Measurements from ENCODE around the gene KLHL42.
A peak's percentile ranks its signal among the peaks of the same experiment; 100 is the strongest.

The KLHL42 gene

DNA sequence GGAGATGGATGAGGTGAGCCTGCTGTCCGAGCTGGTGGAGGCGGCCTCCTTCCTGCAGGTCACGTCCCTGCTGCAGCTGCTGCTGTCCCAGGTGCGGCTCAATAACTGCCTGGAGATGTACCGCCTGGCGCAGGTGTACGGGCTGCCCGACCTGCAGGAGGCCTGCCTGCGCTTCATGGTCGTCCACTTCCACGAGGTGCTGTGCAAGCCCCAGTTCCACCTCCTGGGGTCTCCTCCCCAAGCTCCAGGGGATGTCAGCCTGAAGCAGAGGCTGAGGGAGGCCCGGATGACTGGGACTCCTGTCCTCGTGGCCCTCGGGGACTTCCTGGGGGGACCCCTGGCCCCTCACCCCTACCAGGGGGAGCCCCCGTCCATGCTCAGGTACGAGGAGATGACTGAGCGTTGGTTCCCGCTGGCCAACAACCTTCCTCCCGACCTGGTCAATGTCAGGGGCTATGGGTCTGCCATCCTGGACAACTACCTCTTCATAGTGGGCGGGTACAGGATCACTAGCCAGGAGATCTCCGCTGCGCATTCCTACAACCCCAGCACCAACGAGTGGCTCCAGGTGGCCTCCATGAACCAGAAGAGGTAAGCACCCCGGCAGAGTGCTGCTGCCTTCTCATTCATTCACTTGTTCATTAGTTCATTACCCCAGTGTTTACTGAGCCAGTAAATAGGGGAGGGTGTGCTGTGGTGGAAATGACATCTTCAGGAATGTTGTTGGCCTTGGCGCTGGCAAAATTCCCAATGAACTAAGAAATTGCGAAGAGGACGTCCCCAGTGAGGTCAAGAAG is 777 bp downstream of the KLHL42 start:
- peak; percentile 16 for DNase-seq

GRCh38 chr12:27781680-27782079 is 1.6 kb downstream of the KLHL42 start:
- DNase-seq = no peak

DNA sequence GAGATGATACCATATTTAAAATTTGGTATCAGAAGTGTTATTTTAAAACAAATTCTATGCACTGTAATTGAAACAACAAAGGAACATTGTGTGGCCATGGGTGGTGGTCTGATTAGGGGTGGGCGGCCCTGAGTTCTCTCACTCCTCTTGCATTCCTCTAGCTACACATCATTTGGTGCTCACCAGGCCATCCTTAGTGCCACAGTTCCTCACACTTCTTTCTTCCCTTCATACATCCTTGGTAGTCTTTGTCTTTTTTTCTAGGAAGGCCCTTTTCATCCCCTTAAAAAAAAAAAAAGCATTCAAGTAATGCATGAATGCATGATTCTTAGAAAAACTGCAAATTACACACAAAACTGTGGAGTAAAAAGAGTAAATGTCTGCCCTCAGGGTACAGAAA is 2.4 kb downstream of the KLHL42 start:
- no peak for DNase-seq

DNA sequence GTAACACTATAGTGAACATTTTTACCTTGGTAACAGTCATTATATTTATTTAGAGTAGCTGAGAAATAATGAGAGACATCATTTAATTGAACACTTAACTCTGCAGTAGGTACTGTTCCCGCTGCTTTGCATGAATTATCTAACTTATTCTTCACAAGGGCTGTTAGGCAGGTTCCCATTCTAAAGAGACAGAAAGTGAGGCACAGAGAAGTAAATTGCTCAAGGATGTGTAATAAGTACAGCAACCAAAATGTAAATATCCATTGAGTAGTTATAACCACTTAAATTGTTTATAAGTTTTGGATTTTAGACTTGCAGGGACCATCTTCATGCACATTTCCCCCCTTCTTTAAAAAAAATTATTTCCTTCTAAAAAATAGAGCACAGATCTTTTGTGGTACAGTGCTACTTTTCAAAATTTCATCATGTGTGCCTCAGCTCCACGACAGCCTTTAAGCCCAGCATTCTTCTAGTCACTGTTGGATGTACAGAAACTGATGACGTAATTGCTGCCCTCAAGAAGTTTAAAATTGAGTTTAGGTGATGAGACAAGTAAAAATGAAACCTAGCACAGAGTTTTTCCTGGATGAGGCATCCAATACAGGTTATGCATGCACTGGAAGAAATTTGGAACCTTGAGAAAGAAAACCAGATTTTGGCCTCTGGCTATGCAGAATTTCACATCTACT is 6.0 kb downstream of the KLHL42 start:
- peak; percentile 67 for DNase-seq

DNA sequence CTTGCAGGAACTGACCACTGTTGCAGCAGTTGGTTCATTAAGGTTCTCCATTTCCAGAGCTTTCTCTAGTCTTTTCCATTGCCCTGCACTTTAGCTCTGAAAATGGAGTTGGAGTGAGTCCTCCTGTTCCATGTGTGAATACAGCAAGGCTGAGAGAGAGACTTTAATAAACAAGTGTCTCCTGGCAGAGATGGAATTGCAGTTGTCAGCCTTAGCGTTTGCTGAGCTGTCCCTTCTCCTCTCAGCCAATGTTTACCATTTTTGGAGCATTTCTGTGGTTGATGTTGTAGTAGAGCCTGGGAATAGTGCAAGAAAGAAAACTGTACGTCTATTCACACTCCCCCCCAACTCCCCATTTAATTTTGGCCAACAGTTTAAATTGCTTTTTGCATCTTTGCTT is 7.5 kb downstream of the KLHL42 start:
- no peak for DNase-seq

DNA sequence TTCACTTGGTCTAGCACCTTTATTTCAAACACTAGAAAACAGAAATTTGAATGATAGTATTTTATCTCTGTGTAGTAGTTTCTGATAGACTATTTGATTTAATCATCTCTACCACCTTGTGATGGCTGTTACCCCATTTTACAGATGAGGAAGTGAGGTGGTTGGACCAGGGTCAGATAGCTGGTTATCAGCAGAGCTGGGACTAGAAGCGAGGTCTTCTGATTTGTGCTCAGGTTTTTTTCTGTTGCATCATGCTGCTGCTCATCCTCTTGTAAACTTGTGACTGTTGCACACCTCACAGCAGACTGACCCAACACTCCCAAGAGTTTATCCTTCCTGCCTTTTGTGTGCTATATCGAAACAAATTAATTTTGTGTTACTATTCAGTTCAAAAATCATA is 10.1 kb downstream of the KLHL42 start:
- DNase-seq = no peak

DNA sequence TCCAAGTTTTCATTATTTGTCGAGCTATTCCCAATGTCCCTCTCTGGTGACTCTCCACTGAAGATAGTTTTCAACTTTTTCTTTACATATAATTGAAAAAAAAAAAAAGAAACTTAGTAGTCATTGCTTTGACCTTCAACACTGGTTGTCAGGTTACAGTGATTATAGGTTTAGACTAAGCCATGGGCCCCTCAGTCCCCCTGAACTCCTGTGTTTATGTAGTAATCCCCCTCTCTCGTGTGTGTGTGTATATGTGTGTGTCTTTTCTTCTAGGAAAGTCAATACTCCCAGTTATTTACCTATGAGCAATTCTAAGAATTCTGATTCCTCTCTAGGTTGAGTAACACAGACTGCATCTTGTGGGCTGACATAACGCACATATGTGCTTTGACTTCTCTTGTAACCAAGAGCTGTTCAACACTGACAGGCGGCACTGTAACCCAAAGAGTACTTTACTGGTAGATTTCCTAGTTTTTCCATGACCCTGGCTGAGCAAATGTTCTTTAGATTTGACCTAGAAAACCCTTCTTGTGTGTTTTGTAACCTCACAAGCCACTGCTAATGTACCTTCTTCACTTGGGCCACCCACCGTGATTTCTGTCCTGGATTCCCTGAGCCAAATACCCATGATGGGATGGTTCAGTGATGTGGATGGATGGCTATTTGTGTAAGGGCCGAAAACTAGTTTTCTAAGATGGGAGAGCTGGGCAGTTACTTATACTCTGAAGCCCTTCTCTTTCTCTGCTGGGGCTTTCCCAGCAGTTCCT is 15.0 kb downstream of the KLHL42 start:
- no peak for DNase-seq

GRCh38 chr12:27796128-27796527 is 16.1 kb downstream of the KLHL42 start:
- DNase-seq = no peak

DNA sequence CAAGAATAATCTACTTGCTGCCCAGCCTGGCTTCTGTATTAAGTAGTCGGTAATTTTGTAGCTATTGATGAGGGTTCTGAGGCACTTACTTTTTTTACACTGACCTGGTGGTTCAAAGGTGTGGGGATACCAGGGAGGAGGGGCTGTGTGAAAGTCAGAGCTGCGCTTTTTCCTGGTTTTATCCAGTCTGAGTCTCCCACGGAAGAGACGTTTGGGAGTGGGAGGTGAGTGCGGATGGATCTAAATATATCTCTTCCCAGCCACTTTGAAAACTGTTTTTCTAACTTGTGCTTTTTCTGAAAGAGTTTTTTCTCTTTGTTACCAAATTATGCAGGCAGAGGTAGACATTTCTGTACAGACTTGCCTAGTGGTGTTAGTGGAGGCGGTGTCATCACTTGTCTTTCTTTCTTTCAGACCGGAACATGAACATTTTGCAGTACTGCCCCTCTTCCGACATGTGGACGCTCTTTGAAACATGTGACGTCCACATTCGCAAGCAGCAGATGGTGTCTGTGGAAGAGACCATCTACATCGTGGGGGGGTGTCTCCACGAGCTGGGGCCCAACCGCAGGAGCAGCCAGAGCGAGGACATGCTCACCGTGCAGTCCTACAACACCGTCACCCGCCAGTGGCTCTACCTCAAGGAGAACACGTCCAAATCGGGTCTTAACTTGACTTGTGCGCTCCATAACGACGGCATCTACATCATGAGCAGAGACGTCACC is 17.4 kb downstream of the KLHL42 start:
- no peak for DNase-seq

GRCh38 chr12:27800819-27801218 is 20.8 kb downstream of the KLHL42 start:
- DNase-seq = no peak

DNA sequence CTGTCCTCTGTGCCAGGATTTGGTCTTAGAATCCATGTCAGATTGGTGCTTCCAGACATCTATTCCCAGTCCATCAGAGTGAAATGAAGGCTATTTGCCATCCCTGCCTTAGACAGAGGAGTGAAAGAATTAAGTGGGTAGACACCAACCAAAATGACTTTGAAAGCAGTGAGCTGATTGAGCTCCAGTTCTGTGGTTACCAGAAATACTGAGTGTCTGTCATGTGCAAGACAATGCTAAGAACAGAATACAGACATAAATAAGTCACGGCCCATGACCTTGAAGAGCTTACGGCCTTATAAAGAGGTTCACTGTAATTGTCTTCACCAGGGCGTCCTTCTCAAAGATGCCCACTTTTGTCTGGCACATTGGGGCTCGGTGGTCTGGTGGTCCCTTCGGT is 21.6 kb downstream of the KLHL42 start:
- DNase-seq = no peak

GRCh38 chr12:27802511-27802910 is 22.5 kb downstream of the KLHL42 start:
- DNase-seq = peak; percentile 31

GRCh38 chr12:27802936-27803335 is 22.9 kb downstream of the KLHL42 start:
- no peak for DNase-seq

DNA sequence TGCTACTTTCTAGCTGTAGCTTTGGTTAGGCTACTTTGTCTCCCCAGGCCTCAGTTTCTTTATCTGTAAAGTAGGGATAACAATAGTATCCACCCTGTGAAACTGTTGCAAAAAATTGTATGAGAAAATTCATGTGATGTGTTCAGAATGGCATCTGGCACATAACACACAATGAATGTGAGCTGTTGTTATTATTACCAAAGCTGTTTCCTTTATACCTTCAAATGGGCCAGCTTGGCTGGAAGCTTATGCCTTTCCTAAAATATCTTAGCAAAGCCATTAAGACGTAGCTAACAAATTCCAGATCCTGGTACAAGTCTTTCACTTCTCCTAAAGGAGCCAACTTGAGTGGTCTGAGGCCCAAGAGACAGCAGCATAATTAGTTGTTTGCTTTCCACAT is 25.2 kb downstream of the KLHL42 start:
- no peak for DNase-seq

GRCh38 chr12:27806259-27806658 is 26.2 kb downstream of the KLHL42 start:
- DNase-seq = no peak

- DNase-seq = no peak
These were observed 27.1 kb downstream of the KLHL42 start for GRCh38 chr12:27807063-27807703.

- DNase-seq = no peak
These were observed 28.8 kb downstream of the KLHL42 start for GRCh38 chr12:27808841-27809240.

GRCh38 chr12:27810756-27811155 is 30.7 kb downstream of the KLHL42 start:
- DNase-seq = no peak

DNA sequence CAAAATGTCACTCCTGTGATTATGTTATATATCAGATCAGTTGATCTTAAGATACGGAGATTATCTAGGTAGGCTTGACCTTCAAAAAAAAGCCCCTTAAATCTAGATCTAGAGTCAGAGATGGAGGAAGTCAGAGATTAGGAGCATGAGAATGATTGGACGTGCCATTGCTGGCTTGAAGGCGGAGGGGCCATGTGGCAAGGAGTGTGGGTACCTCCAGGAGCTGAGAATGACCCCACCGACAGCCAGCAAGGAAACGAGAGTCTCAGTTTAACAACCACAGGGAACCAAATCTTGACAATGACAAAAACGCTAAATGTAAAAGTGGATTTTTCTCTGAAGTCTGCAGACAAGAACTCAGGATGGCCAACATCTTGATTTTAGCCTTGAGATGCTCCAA is 32.5 kb downstream of the KLHL42 start:
- no peak for DNase-seq

GRCh38 chr12:27814411-27814810 is 34.4 kb downstream of the KLHL42 start:
- DNase-seq = no peak

DNA sequence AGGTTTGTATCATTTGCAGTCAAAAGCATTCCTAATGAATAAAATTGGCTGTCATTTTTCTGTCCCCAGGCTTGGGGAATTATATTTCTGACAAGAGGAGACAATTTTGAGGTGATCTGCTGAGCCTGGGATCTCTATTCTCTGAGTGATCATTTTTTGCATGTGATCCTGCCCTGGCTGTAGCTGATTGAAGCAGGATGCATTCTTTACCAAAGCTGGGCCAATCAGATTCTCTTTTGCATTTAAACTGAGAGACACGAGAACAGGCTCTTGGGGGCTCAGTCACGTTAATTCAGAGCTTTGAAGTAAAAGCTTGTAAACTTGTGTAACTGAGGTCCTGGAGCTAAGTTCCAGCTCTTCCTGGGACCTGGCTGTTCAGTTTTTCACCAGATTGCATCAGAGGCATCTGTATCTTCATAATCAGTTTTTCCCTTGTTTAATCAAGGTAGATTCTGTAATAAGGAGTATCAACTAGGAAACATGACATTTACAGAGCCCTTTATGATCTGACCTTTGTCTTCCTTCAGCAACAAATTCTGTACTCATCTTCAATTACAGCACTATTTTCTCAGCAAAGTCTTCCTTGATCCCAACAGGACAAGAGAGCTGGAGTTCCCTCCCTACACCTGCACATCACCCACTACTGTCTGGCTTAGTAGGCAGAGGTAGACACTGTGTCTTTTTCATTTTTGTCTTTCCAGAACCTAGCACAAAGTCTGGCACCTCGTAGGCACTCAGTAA is 35.0 kb downstream of the KLHL42 start:
- no peak for DNase-seq

DNA sequence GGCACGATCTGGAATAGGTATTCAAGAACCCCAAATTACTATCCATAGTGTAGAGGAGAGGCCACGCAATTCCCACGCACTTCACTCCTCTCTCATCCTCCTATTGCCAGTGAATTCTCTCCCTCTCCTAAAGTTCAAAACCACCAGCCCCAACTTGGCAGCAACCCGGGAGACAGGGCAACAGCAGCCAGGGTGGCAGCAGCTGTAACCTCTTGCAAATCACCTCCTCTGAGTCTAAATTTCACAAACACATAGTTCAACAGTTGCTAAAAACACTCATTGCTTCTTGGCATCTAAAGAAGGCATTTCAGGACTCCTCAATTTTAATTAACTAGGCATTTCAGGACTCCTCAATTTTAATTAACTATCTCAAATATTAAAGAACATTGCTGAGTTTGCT is 37.7 kb downstream of the KLHL42 start:
- no peak for DNase-seq
